DMS 273 (cell line): Measurements from ENCODE around the gene ATP10A.

Source experiments
- DNase-seq: peaks from one replicate; lab custom pipeline; 2025; ENCODE audit not compliant: unreplicated experiment; lab: John Stamatoyannopoulos, UW

The ATP10A gene

GRCh38 chr15:25727116-25727515, 136.0 kb downstream of the ATP10A start:
- no peak for DNase-seq

GRCh38 chr15:25725758-25726157, 137.4 kb downstream of the ATP10A start:
- DNase-seq = no peak

GRCh38 chr15:25724899-25725298, 138.2 kb downstream of the ATP10A start:
- no peak for DNase-seq

GRCh38 chr15:25721605-25721955, 141.5 kb downstream of the ATP10A start:
- no peak for DNase-seq

- DNase-seq = no peak
Observed at GRCh38 chr15:25719101-25719985, 143.8 kb downstream of the ATP10A start.

- no peak for DNase-seq
Observed at GRCh38 chr15:25718597-25718996, 144.5 kb downstream of the ATP10A start.

GRCh38 chr15:25718169-25718536, 145.0 kb downstream of the ATP10A start:
- no peak for DNase-seq

GRCh38 chr15:25717457-25718168, 145.5 kb downstream of the ATP10A start:
- no peak for DNase-seq

- DNase-seq = no peak
Observed at GRCh38 chr15:25717127-25717456, 146.0 kb downstream of the ATP10A start.

- DNase-seq = no peak
Observed at GRCh38 chr15:25716414-25717126, 146.6 kb downstream of the ATP10A start.

GRCh38 chr15:25715536-25716413, 147.4 kb downstream of the ATP10A start:
- DNase-seq = peak; percentile 32

- no peak for DNase-seq
Observed at GRCh38 chr15:25714538-25714840, 148.6 kb downstream of the ATP10A start.

- no peak for DNase-seq
Observed at GRCh38 chr15:25713736-25714537, 149.2 kb downstream of the ATP10A start.

- DNase-seq = no peak
Observed at GRCh38 chr15:25712961-25713355, 150.2 kb downstream of the ATP10A start.

GRCh38 chr15:25712192-25712960, 150.8 kb downstream of the ATP10A start:
- no peak for DNase-seq

- DNase-seq = no peak
Observed at GRCh38 chr15:25711691-25712090, 151.4 kb downstream of the ATP10A start.

GRCh38 chr15:25711164-25711563, 152.0 kb downstream of the ATP10A start:
- DNase-seq = no peak

GRCh38 chr15:25710184-25710583, 152.9 kb downstream of the ATP10A start:
- peak; percentile 65 for DNase-seq

- DNase-seq = no peak
Observed at GRCh38 chr15:25709437-25710159, 153.5 kb downstream of the ATP10A start.
